ENCODE results near the gene DPP3.
"Not testable (repeated sequence)": the region's sequence is repeated elsewhere in the genome, so short reads cannot be mapped to it uniquely, and the experiment has no call there.

DPP3 gene

GRCh38 chr11:66480117-66480938, at the start of gene DPP3:
DPP3 (plus strand) TSS chr11:66480434; CDS start chr11:66482201, 1,767 bp downstream.
- DNase-seq (ENCODE audit: low read depth in 2 of 2), result peak; percentile 92

- DNase-seq (ENCODE audit: low read depth in 2 of 2), result not testable (repeated sequence)
These were observed 48.9 kb upstream of the DPP3 start for GRCh38 chr11:66431287-66431686.

GRCh38 chr11:66431871-66432329, 48.3 kb upstream of the DPP3 start:
- DNase-seq (ENCODE audit: low read depth in 2 of 2), result not testable (repeated sequence)

GRCh38 chr11:66432597-66432996, 47.6 kb upstream of the DPP3 start:
- DNase-seq (ENCODE audit: low read depth in 2 of 2), result no peak

GRCh38 chr11:66437979-66438503, 42.2 kb upstream of the DPP3 start:
- DNase-seq (ENCODE audit: low read depth in 2 of 2), result no peak

- DNase-seq (ENCODE audit: low read depth in 2 of 2), result peak; percentile 82 to 83
These were observed 41.4 kb upstream of the DPP3 start, which contains the start of gene MRPL11 for GRCh38 chr11:66438504-66439466. MRPL11 (minus strand) TSS chr11:66438848; CDS start chr11:66438754, 94 bp downstream.

GRCh38 chr11:66440101-66440939, 39.9 kb upstream of the DPP3 start:
- not testable (repeated sequence) for DNase-seq (ENCODE audit: low read depth in 2 of 2)

GRCh38 chr11:66440940-66441282, 39.3 kb upstream of the DPP3 start:
- DNase-seq (ENCODE audit: low read depth in 2 of 2), result not testable (repeated sequence)

GRCh38 chr11:66443602-66444001, 36.6 kb upstream of the DPP3 start:
- peak; percentile 68 for DNase-seq (ENCODE audit: low read depth in 2 of 2)

- DNase-seq (ENCODE audit: low read depth in 2 of 2), result no peak
These were observed 33.2 kb upstream of the DPP3 start for GRCh38 chr11:66447012-66447411.

- no peak for DNase-seq (ENCODE audit: low read depth in 2 of 2)
These were observed 31.7 kb upstream of the DPP3 start for GRCh38 chr11:66448523-66448922.

GRCh38 chr11:66450560-66450959, 29.7 kb upstream of the DPP3 start:
- no peak for DNase-seq (ENCODE audit: low read depth in 2 of 2)

- DNase-seq (ENCODE audit: low read depth in 2 of 2), result no peak
These were observed 28.6 kb upstream of the DPP3 start for GRCh38 chr11:66451663-66452062.

- no peak for DNase-seq (ENCODE audit: low read depth in 2 of 2)
These were observed 26.0 kb upstream of the DPP3 start for GRCh38 chr11:66454247-66454646.

GRCh38 chr11:66454828-66455227, 25.4 kb upstream of the DPP3 start:
- DNase-seq (ENCODE audit: low read depth in 2 of 2), result no peak

- DNase-seq (ENCODE audit: low read depth in 2 of 2), result no peak
These were observed 22.4 kb upstream of the DPP3 start for GRCh38 chr11:66457826-66458225.

- no peak for DNase-seq (ENCODE audit: low read depth in 2 of 2)
These were observed 21.0 kb upstream of the DPP3 start for GRCh38 chr11:66459138-66459778.

- no peak for DNase-seq (ENCODE audit: low read depth in 2 of 2)
These were observed 18.2 kb upstream of the DPP3 start for GRCh38 chr11:66462010-66462409.

- no peak for DNase-seq (ENCODE audit: low read depth in 2 of 2)
These were observed 17.3 kb upstream of the DPP3 start for GRCh38 chr11:66462911-66463310.

GRCh38 chr11:66464116-66464515, 16.1 kb upstream of the DPP3 start:
- not testable (repeated sequence) for DNase-seq (ENCODE audit: low read depth in 2 of 2)

- no peak for DNase-seq (ENCODE audit: low read depth in 2 of 2)
These were observed 15.3 kb upstream of the DPP3 start for GRCh38 chr11:66464916-66465315.
